Measurements from ENCODE around the gene TPGS2.
"Not testable (repeated sequence)": the region's sequence is repeated elsewhere in the genome, so short reads cannot be mapped to it uniquely, and the experiment has no call there.

TPGS2 gene

GRCh38 chr18:36771245-36771644, 57.6 kb downstream of the TPGS2 start:
- no peak for DNase-seq

DNA sequence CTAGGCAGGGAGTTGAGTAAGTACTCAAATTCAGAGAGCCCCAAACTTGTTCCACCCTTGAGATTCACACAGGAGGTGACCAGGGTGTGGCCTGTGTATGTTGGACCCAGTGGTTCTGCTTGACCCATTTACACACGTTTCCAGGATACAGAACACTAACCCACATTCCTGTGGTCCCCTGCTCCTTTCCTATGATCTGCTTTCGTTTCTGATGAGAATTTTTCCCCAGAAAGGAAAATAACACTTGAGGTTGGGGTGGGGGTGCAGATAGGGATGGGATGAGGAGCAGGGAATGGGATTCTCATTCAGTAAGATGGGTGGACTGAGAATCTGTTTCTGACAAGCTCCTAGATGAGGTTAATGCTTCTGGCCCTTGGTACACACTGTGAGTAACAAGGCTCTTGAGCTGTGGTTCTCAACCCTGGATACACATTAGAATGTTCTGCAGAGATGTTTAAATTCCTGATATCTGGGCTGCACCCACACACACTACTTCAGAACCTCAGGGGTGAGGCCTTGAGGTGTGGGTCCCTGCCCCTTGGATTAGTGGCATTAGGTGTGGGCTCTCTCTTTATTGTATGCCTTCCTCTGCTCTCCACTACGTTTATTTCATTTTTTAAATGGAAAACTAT, 58.4 kb downstream of the TPGS2 start:
- no peak for DNase-seq

- DNase-seq = peak; percentile 38
These were observed 59.0 kb downstream of the TPGS2 start for GRCh38 chr18:36769611-36770314.

GRCh38 chr18:36769172-36769571, 59.6 kb downstream of the TPGS2 start:
- DNase-seq = no peak

- DNase-seq = no peak
These were observed 62.0 kb downstream of the TPGS2 start for GRCh38 chr18:36766836-36767235.

DNA sequence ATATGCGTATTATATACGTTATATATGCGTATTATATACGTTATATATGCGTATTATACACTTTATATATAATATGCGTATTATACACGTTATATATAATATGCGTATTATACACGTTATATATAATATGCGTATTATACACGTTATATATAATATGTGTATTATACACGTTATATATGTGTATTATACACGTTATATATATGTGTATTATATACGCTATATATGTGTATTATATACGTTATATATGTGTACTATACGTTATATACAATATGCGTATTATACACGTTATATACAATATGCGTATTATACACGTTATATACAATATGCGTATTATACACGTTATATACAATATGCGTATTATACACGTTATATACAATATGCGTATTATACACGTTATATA, 65.8 kb downstream of the TPGS2 start:
- not testable (repeated sequence) for DNase-seq

GRCh38 chr18:36762074-36762473, 66.7 kb downstream of the TPGS2 start:
- peak; percentile 9 for DNase-seq

GRCh38 chr18:36761186-36761698, 67.6 kb downstream of the TPGS2 start:
- no peak for DNase-seq

GRCh38 chr18:36760598-36760997, 68.2 kb downstream of the TPGS2 start:
- DNase-seq = no peak

GRCh38 chr18:36759167-36759776, 69.5 kb downstream of the TPGS2 start:
- no peak for DNase-seq

- no peak for DNase-seq
These were observed 70.2 kb downstream of the TPGS2 start for GRCh38 chr18:36758623-36759022.

- DNase-seq = no peak
These were observed 70.8 kb downstream of the TPGS2 start for GRCh38 chr18:36757991-36758390.

- peak; percentile 4 for DNase-seq
These were observed 71.7 kb downstream of the TPGS2 start for GRCh38 chr18:36757081-36757480.

GRCh38 chr18:36756242-36756641, 72.6 kb downstream of the TPGS2 start:
- no peak for DNase-seq

- no peak for DNase-seq
These were observed 75.6 kb downstream of the TPGS2 start for GRCh38 chr18:36752929-36753865.

- DNase-seq = no peak
These were observed 83.4 kb downstream of the TPGS2 start for GRCh38 chr18:36745219-36745975.

DNA sequence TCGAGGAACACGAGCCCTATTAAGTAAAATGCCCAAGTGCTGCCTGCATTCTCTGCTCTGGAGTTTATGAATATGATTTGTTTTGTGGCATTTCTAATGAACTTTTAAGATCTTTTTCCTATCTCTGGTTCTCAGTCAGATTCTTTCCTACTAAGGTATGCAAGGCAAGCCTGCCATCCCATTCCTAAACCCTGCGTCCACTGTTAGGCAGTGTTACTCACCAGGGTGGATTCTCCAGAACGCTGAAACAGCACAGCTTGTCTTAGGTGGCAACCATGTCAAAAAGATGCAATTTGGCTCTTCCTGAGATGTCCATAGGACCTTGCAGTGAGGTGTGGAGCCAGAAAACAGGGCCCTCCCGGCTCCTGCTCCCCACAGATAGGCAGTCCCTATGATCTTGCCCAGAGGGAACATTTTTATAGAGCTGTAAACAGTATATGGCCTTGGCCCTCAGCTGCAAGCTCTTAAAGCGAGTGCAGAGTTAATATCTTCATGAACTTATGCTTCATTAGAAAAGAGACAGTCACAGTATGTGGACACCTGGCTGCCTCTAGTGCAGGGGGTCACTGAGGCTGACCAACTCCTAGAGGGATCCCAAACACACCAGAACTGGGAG, 84.4 kb downstream of the TPGS2 start:
- DNase-seq = no peak
